ENCODE measurements around the gene HS1BP3. TPM values are rescaled to one million over a fixed set of nuclear protein-coding genes. Genes with fewer than 3 reads are reported as not detected.

Gene HS1BP3
- total and polyA plus RNA-seq, 2 of the 4 experiments (the other 2 are of a cell fraction) = 9.0 to 14.8 TPM

GRCh38 chr2:20645301-20645701 lies 5.6 kb downstream of the HS1BP3 start:
- H4K20me1 ChIP-seq (ENCODE audit: insufficient read depth, low read length) = peaks cover 22% of the 10 kb centered on the region
- 92% methylated on average over 9 of the region's 14 CpGs; no CpG with 5 or more reads in 1 of the 2 experiments for WGBS, 2 experiments (ENCODE audit: extremely low coverage in 2 of 2, insufficient read length in 1 of 2)
- dilution Hi-C loops (cut with HindIII; ENCODE audit: low sequenced_read_pairs, unreplicated experiment) = loop anchor here (25.0 kb wide), 1 partner anchor 258 kb away; no protein-coding TSS in a partner anchor

More at GRCh38 chr2:20645301-20645701, 5.6 kb downstream of the HS1BP3 start:
- H2AK9ac ChIP-seq (replicated peaks; ENCODE audit: low read depth, low read length, poor library complexity) = no peak overlapping the region
- H3K27ac ChIP-seq (ENCODE audit: insufficient read depth, low read length) = no peak overlapping the region
- no peaks in the 10 kb centered on the region for H3K9me3 ChIP-seq (ENCODE audit: control insufficient read depth, insufficient read depth, low read length)
- H3K27me3 ChIP-seq (ENCODE audit: control insufficient read depth, insufficient read depth, low read length) = no peaks in the 10 kb centered on the region
- no peak overlapping the region for H3K4me2 ChIP-seq (ENCODE audit: low read depth, low read length)
- H3K4ac ChIP-seq (ENCODE audit: low read depth, low read length) = no peak overlapping the region
- DNase-seq (no peak), ATAC-seq (ENCODE audit: low read depth) (no peak)
- H3K23ac ChIP-seq (ENCODE audit: low read depth, low read length) = no peak overlapping the region
- H2AK5ac ChIP-seq (ENCODE audit: low read depth, low read length) = no peak overlapping the region
- intact Hi-C loops (cut with micrococcal nuclease) (no loop called here), in situ Hi-C loops (cut with MboI; ENCODE audit: low sequenced_read_pairs) (no loop called here)
- peaks cover 11% of the 10 kb centered on the region for H3K9me1 ChIP-seq (ENCODE audit: insufficient read depth, low read length)
- ChIA-PET CTCF (no interaction called here), POLR2A (ENCODE audit: unreplicated experiment) (no interaction called here)
- H3K14ac ChIP-seq (replicated peaks; ENCODE audit: low read depth, low read length) = no peak overlapping the region
- H3K18ac ChIP-seq (ENCODE audit: low read depth, low read length) = no peak overlapping the region
- H4K5ac ChIP-seq (ENCODE audit: low read depth, low read length) = no peak overlapping the region
- no TSS peak for BruUV-seq (replicated peaks)
- no peak overlapping the region for H4K8ac ChIP-seq (ENCODE audit: low read depth in 2 of 2, low read length in 2 of 2)
- no peak overlapping the region for H2BK20ac ChIP-seq (ENCODE audit: low read depth, low read length)
- peaks cover 7% of the 10 kb centered on the region; the same call in 1 of the 2 replicates for H3K4me1 ChIP-seq (ENCODE audit: control insufficient read depth, insufficient read depth, low read length)
- H3K9ac ChIP-seq (ENCODE audit: low read depth, low read length) = no peak overlapping the region
- H4K91ac ChIP-seq (ENCODE audit: insufficient read depth, low read depth, low read length) = no peak overlapping the region
- TF ChIP-seq RFX5 (IDR thresholded peaks at IDR 0.05; ENCODE audit: low read depth, low read length) = no peak
- no peak for TF ChIP-seq CHD1 (IDR thresholded peaks at IDR 0.05; ENCODE audit: low read depth, low read length)
- TF ChIP-seq NFE2L2 (IDR thresholded peaks at IDR 0.05; ENCODE audit: low read depth, low read length) = no peak
- TF ChIP-seq BHLHE40 (IDR thresholded peaks at IDR 0.05; ENCODE audit: low read depth, low read length) = no peak
- TF ChIP-seq RAD21 (IDR thresholded peaks at IDR 0.05; ENCODE audit: low read length) = no peak
- TF ChIP-seq CEBPB (IDR thresholded peaks at IDR 0.05; ENCODE audit: low read depth, low read length) = no peak
- no peak overlapping the region for H3K56ac ChIP-seq (ENCODE audit: extremely low read depth, insufficient read depth, low read length)
- H2BK120ac ChIP-seq (ENCODE audit: low read depth, low read length) = no peak overlapping the region
- no peak overlapping the region for H2BK15ac ChIP-seq (ENCODE audit: low read depth, low read length)
- H2BK5ac ChIP-seq (ENCODE audit: low read depth, low read length, poor library complexity, severe bottlenecking) = no peak overlapping the region
- no peak overlapping the region for H2AFZ ChIP-seq (replicated peaks; ENCODE audit: low read length, poor library complexity)
- H3K79me1 ChIP-seq (ENCODE audit: low read depth in 1 of 2, low read length in 2 of 2) = peaks cover 10 to 52% of the 10 kb centered on the region in 2 experiments; a peak in 3 of 4 replicates
- no peak overlapping the region for H3K4me3 ChIP-seq (ENCODE audit: insufficient read depth, low read depth, low read length)
- H3K36me3 ChIP-seq (ENCODE audit: control insufficient read depth, insufficient read depth, low read length) = peaks cover 21% of the 10 kb centered on the region; the same call in 1 of the 2 replicates
